ENCODE measurements around the gene PTGER1.

GRCh38 chr19:14516746-14517438, 41.7 kb upstream of the PTGER1 start:
- TF ChIP-seq, protein P1, sequence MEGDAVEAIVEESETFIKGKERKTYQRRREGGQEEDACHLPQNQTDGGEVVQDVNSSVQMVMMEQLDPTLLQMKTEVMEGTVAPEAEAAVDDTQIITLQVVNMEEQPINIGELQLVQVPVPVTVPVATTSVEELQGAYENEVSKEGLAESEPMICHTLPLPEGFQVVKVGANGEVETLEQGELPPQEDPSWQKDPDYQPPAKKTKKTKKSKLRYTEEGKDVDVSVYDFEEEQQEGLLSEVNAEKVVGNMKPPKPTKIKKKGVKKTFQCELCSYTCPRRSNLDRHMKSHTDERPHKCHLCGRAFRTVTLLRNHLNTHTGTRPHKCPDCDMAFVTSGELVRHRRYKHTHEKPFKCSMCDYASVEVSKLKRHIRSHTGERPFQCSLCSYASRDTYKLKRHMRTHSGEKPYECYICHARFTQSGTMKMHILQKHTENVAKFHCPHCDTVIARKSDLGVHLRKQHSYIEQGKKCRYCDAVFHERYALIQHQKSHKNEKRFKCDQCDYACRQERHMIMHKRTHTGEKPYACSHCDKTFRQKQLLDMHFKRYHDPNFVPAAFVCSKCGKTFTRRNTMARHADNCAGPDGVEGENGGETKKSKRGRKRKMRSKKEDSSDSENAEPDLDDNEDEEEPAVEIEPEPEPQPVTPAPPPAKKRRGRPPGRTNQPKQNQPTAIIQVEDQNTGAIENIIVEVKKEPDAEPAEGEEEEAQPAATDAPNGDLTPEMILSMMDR (IDR thresholded peaks at IDR 0.05) = peak in 1 of 6 experiments; percentile 1
- no peak for TF ChIP-seq POLR2A (IDR thresholded peaks at IDR 0.05)
